HEK293T (cell line): ENCODE results near the gene LGALS8.
A peak's percentile ranks its signal among the peaks of the same experiment; 100 is the strongest.

Source experiments
- CTCF ChIA-PET: fragments of 350-600 bp; formaldehyde crosslinking; extraction: SDS; loops from one replicate; lab custom pipeline; 2021; ENCODE audit warnings: antibody characterized with exemption, inconsistent platforms; lab: Yijun Ruan, JAX
- POLR2A ChIA-PET: fragments of 350-600 bp; formaldehyde crosslinking; extraction: SDS; loops from one replicate; lab custom pipeline; 2020; ENCODE audit warnings: antibody characterized with exemption, inconsistent platforms; lab: Yijun Ruan, JAX
- DNase-seq: peaks from one replicate; pipeline ENCODE4 v3.0.0; 2012; ENCODE audit warnings: mixed read lengths; ENCODE audit errors: extremely low spot score
- ARNT ChIP-seq: fragments of 450-650 bp; IDR thresholded peaks from 2 replicates; pipeline ENCODE4 v1.6.1; 2017; ENCODE audit warnings: mild to moderate bottlenecking
- BHLHE40 ChIP-seq: fragments of 450-650 bp; IDR thresholded peaks from 2 replicates; pipeline ENCODE4 v1.6.1; 2016; ENCODE audit warnings: mild to moderate bottlenecking, moderate library complexity, borderline replicate concordance
- CTBP1 ChIP-seq: fragments of 450-650 bp; IDR thresholded peaks from 2 replicates; pipeline ENCODE4 v1.6.1; 2016; ENCODE audit warnings: borderline replicate concordance
- ELF4 ChIP-seq: fragments of 450-650 bp; IDR thresholded peaks from 2 replicates; pipeline ENCODE4 v1.6.1; 2017; ENCODE audit warnings: antibody characterized with exemption
- FOXA1 ChIP-seq: fragments of 450-650 bp; IDR thresholded peaks from 2 replicates; pipeline ENCODE4 v1.6.1; 2016; ENCODE audit warnings: mild to moderate bottlenecking
- FOXK2 ChIP-seq: fragments of 450-650 bp; IDR thresholded peaks from 2 replicates; pipeline ENCODE4 v1.6.1; 2016; ENCODE audit warnings: mild to moderate bottlenecking
- FOXM1 ChIP-seq: fragments of 450-650 bp; IDR thresholded peaks from 2 replicates; pipeline ENCODE4 v1.6.1; 2017; ENCODE audit warnings: mild to moderate bottlenecking, borderline replicate concordance
- HDGF ChIP-seq: fragments of 450-650 bp; IDR thresholded peaks from 2 replicates; pipeline ENCODE4 v1.6.1; 2017; ENCODE audit warnings: antibody characterized with exemption, borderline replicate concordance
- L3MBTL2 ChIP-seq: fragments of 450-650 bp; conservative IDR thresholded peaks from 2 replicates; pipeline ENCODE4 v1.6.1; 2016; ENCODE audit warnings: mild to moderate bottlenecking
- LEF1 ChIP-seq: fragments of 450-650 bp; IDR thresholded peaks from 2 replicates; pipeline ENCODE4 v1.6.1; 2017; ENCODE audit warnings: mild to moderate bottlenecking, borderline replicate concordance
- NFRKB ChIP-seq: fragments of 450-650 bp; IDR thresholded peaks from 2 replicates; pipeline ENCODE4 v1.6.1; 2016; ENCODE audit warnings: mild to moderate bottlenecking, moderate library complexity
- PKNOX1 ChIP-seq: fragments of 450-650 bp; IDR thresholded peaks from 2 replicates; pipeline ENCODE4 v1.6.1; 2016
- SP1 ChIP-seq: fragments of 450-650 bp; IDR thresholded peaks from 2 replicates; pipeline ENCODE4 v1.6.1; 2017
- SUZ12 ChIP-seq: fragments of 450-650 bp; IDR thresholded peaks from 2 replicates; pipeline ENCODE4 v1.6.1; 2016; ENCODE audit warnings: mild to moderate bottlenecking
- TARDBP ChIP-seq: fragments of 450-650 bp; IDR thresholded peaks from 2 replicates; pipeline ENCODE4 v1.6.1; 2016
- ZNF384 ChIP-seq: fragments of 450-650 bp; IDR thresholded peaks from 2 replicates; pipeline ENCODE4 v1.6.1; 2016

Gene LGALS8

GRCh38 chr1:236543065-236543669, 19.4 kb downstream of the LGALS8 start:
- CTCF ChIA-PET, result interaction anchor here (1.0 kb wide), 1 partner anchor 9 kb away, joined by 4 read pairs; no protein-coding TSS in a partner anchor
- peak; percentile 53 for DNase-seq
- POLR2A ChIA-PET, result interaction anchor here (0.6 kb wide), 1 partner anchor 398 kb away, joined by 3 read pairs; no protein-coding TSS in a partner anchor
- TF ChIP-seq ELF4 (no peak), LEF1 (no peak), ARNT (no peak)

- CTCF ChIA-PET, result no interaction called here
Observed at GRCh38 chr1:236545621-236546169, 21.9 kb downstream of the LGALS8 start.

GRCh38 chr1:236548452-236548851, 24.7 kb downstream of the LGALS8 start:
- TF ChIP-seq CTBP1, result no peak
- TF ChIP-seq SUZ12, result no peak
- no peak for TF ChIP-seq PKNOX1
- TF ChIP-seq L3MBTL2, result no peak
- no peak for TF ChIP-seq BHLHE40
- TF ChIP-seq ARNT, result no peak
- no peak for TF ChIP-seq FOXK2
- no peak for TF ChIP-seq NFRKB
- no peak for TF ChIP-seq HDGF
- no peak for TF ChIP-seq ELF4
- TF ChIP-seq FOXA1, result no peak
- TF ChIP-seq FOXM1, result no peak
- TF ChIP-seq TARDBP, result no peak
- no peak for TF ChIP-seq LEF1
- no peak for TF ChIP-seq SP1
- TF ChIP-seq ZNF384, result no peak
- no peak for DNase-seq
- ChIA-PET CTCF (interaction anchor here (0.6 to 1.2 kb wide), 2 partner anchors 11 to 438 kb away, joined by 3 read pairs; no protein-coding TSS in a partner anchor), POLR2A (interaction anchor here (0.9 kb wide), 1 partner anchor 56 kb away, joined by 3 read pairs; the partner anchor contains the start of gene HEATR1)

More at GRCh38 chr1:236545621-236546169, 21.9 kb downstream of the LGALS8 start:
- DNase-seq, result no peak
- TF ChIP-seq ARNT (no peak), ELF4 (no peak), LEF1 (no peak), BHLHE40 (no peak), PKNOX1 (no peak), HDGF (no peak), FOXM1 (no peak), SP1 (no peak), NFRKB (no peak)
- POLR2A ChIA-PET, result no interaction called here

- DNase-seq, result no peak
- ChIA-PET POLR2A (no interaction called here), CTCF (interaction anchor here (0.5 to 1.2 kb wide), 5 partner anchors 9 to 1096 kb away, joined by 3 to 5 read pairs (median 4); no protein-coding TSS in a partner anchor)
- TF ChIP-seq LEF1, result no peak
- TF ChIP-seq ZNF384, result no peak
- TF ChIP-seq HDGF, result no peak
- no peak for TF ChIP-seq SP1
- TF ChIP-seq SUZ12, result no peak
- TF ChIP-seq ARNT, result no peak
- no peak for TF ChIP-seq CTBP1
- TF ChIP-seq FOXM1, result no peak
- TF ChIP-seq PKNOX1, result no peak
- TF ChIP-seq L3MBTL2, result no peak
- no peak for TF ChIP-seq TARDBP
- TF ChIP-seq FOXK2, result no peak
- TF ChIP-seq ELF4, result no peak
- TF ChIP-seq BHLHE40, result no peak
- no peak for TF ChIP-seq NFRKB
- no peak for TF ChIP-seq FOXA1
Observed at GRCh38 chr1:236550961-236551851, 27.4 kb downstream of the LGALS8 start.

- ChIA-PET CTCF (interaction anchor here (0.7 to 0.9 kb wide), 4 partner anchors 11 to 342 kb away, joined by 3 to 5 read pairs (median 3); no protein-coding TSS in a partner anchor), POLR2A (no interaction called here)
- DNase-seq, result no peak
- TF ChIP-seq FOXM1 (no peak), L3MBTL2 (no peak)
Observed at GRCh38 chr1:236552096-236552495, 28.3 kb downstream of the LGALS8 start.
